Neural progenitor cell (in vitro differentiated cells): Measurements from ENCODE around the gene GOSR2. TPM values are rescaled to one million over a fixed set of nuclear protein-coding genes. Genes with fewer than 3 reads are reported as not detected.

Experiments used
- DNase-seq: peaks from one replicate; pipeline ENCODE4 v3.0.0-alpha.2; 2016; ENCODE audit warnings: low spot score
- H2AFZ ChIP-seq: fragments of 200-600 bp; sonication (generic); replicated peaks from 2 replicates; pipeline ENCODE4 v1.6.1; 2016; ENCODE audit warnings: antibody characterized with exemption
- H3F3A ChIP-seq: fragments of 200-600 bp; sonication (generic); 2 replicates; pipeline ENCODE4 v1.6.1; 2016; ENCODE audit warnings: antibody characterized with exemption, low read depth
- H3K27ac ChIP-seq: fragments of 200-600 bp; sonication (generic); 2 replicates; pipeline ENCODE4 v1.5.1; 2016; ENCODE audit warnings: mild to moderate bottlenecking
- H3K27me3 ChIP-seq: fragments of 200-600 bp; sonication (generic); 2 replicates; pipeline ENCODE4 v1.6.1; 2016; ENCODE audit warnings: mild to moderate bottlenecking, moderate library complexity
- H3K36me3 ChIP-seq: fragments of 200-600 bp; sonication (generic); 2 replicates; pipeline ENCODE4 v1.5.1; 2016
- H3K4me1 ChIP-seq: fragments of 200-600 bp; sonication (generic); 2 replicates; pipeline ENCODE4 v1.6.1; 2016; ENCODE audit warnings: mixed run types
- H3K4me2 ChIP-seq: fragments of 200-600 bp; sonication (generic); 2 replicates; pipeline ENCODE4 v1.6.1; 2016
- H3K4me3 ChIP-seq: fragments of 200-600 bp; sonication (generic); 2 replicates; pipeline ENCODE4 v1.5.1; 2016
- H3K79me2 ChIP-seq: fragments of 200-600 bp; sonication (generic); 2 replicates; pipeline ENCODE4 v1.6.1; 2016; ENCODE audit warnings: low read depth
- H3K9ac ChIP-seq: fragments of 200-600 bp; sonication (generic); 2 replicates; pipeline ENCODE4 v1.6.1; 2016
- H3K9me3 ChIP-seq: fragments of 200-600 bp; sonication (generic); 2 replicates; pipeline ENCODE4 v1.5.1; 2016; ENCODE audit warnings: low read depth
- H4K20me1 ChIP-seq: fragments of 200-600 bp; sonication (generic); 2 replicates; pipeline ENCODE4 v1.6.1; 2016; ENCODE audit warnings: low read depth
- H3K27ac Mint-ChIP-seq: 3 replicates; pipeline ENCODE4 v1.8.0; 2021; ENCODE audit warnings: mixed read lengths
- H3K27me3 Mint-ChIP-seq: 2 replicates; pipeline ENCODE4 v1.8.0; 2022; ENCODE audit warnings: low read depth, mild to moderate bottlenecking, inconsistent platforms, moderate library complexity, mixed read lengths; ENCODE audit not compliant: insufficient read depth
- H3K36me3 Mint-ChIP-seq: 3 replicates; pipeline ENCODE4 v1.8.0; 2021; ENCODE audit warnings: mixed read lengths
- H3K4me1 Mint-ChIP-seq: 3 replicates; pipeline ENCODE4 v1.8.0; 2021; ENCODE audit warnings: mixed read lengths
- H3K4me3 Mint-ChIP-seq: 3 replicates; pipeline ENCODE4 v1.8.0; 2021; ENCODE audit warnings: mild to moderate bottlenecking, moderate library complexity, mixed read lengths
- H3K9me3 Mint-ChIP-seq: 3 replicates; pipeline ENCODE4 v1.8.0; 2020; ENCODE audit warnings: mixed read lengths
- CTCF ChIP-seq: fragments of 200-600 bp; sonication (generic); IDR thresholded peaks from 2 replicates; pipeline ENCODE4 v1.5.1; 2017; ENCODE audit warnings: antibody characterized with exemption, mild to moderate bottlenecking
- EZH2 ChIP-seq: fragments of 200-600 bp; sonication (generic); IDR thresholded peaks from 2 replicates; pipeline ENCODE4 v1.6.1; 2017; ENCODE audit warnings: antibody characterized with exemption, mild to moderate bottlenecking, moderate library complexity
- EZH2phosphoT487 ChIP-seq: fragments of 200-600 bp; sonication (generic); IDR thresholded peaks from 2 replicates; pipeline ENCODE4 v1.6.1; 2017; ENCODE audit warnings: antibody characterized with exemption
- total RNA-seq: library from RNA; depleted of rRNA; stranded (reverse); fragments of >200 nt; gene quantifications from 2 replicates; pipeline ENCODE4 v1.2.3, GENCODE V29; 2015; ENCODE audit warnings: low replicate concordance

Gene GOSR2
- total RNA-seq, 1 donor from 2014 or later = 33.6 TPM

GRCh38 chr17:46935658-46936266 is 12.8 kb downstream of the GOSR2 start:
- Histone ChIP-seq H3F3A (peaks cover 7% of the 10 kb centered on the region), H3K4me3 (no peak overlapping the region), H3K9ac (no peak overlapping the region), H3K36me3 (peaks cover 6% of the 10 kb centered on the region), H3K4me2 (no peak overlapping the region), H2AFZ (no peak overlapping the region), H3K79me2 (no peaks in the 10 kb centered on the region), H3K27ac (no peak overlapping the region), H3K4me1 (no peaks in the 10 kb centered on the region), H3K9me3 (no peaks in the 10 kb centered on the region), H3K27me3 (no peaks in the 10 kb centered on the region), H4K20me1 (peaks cover 11% of the 10 kb centered on the region)
- Mint-ChIP-seq H3K27ac (no peak overlapping the region), H3K4me3 (no peak overlapping the region), H3K4me1 (peaks cover 6% of the 10 kb centered on the region), H3K9me3 (no peaks in the 10 kb centered on the region), H3K36me3 (peaks cover 41% of the 10 kb centered on the region), H3K27me3 (no peaks in the 10 kb centered on the region)
- TF ChIP-seq EZH2phosphoT487 = no peak
- TF ChIP-seq CTCF = no peak
- TF ChIP-seq EZH2 = no peak
- no peak for DNase-seq

DNA sequence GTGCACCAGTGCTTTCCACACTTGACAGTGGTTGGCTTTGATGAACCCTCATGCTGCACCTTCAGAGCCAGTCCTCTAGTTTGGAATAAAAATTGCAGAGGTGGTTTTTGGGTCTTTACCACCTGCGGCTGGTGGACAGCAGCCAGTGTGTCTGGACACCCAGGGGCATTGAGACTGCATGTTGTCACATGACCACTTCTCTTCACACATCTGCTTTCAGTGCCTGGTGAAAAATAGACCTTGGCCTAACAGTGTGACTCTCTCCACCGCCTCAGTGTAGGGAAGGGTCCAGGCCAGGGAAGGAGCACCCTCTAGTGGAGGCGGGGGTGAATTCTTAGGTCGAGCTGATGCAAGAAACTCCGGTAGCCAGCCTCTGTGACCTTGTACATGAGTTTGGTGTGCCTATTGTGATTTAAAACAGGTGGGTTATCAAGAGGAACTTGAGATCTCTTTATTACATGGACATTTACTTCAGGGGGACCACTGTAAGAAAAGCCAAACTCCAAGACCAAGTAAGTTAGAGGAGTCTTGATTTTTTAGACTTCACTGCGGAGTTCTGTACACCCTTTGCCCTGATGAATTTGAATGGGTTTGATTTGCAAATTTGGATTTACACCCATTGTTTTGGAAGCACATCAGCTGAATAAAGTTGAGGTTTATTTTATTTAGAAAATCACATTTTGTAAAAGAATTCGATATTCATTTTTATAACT is 17.9 kb downstream of the GOSR2 start:
- Histone ChIP-seq H3K27me3 (no peaks in the 10 kb centered on the region), H3K27ac (no peak overlapping the region), H3K4me3 (no peak overlapping the region), H4K20me1 (peaks cover 23% of the 10 kb centered on the region), H3F3A (peaks cover 12% of the 10 kb centered on the region), H3K9ac (no peak overlapping the region), H3K4me2 (no peak overlapping the region), H3K9me3 (no peaks in the 10 kb centered on the region), H3K79me2 (no peaks in the 10 kb centered on the region), H3K36me3 (no peaks in the 10 kb centered on the region), H2AFZ (no peak overlapping the region), H3K4me1 (peaks cover 8% of the 10 kb centered on the region)
- Mint-ChIP-seq H3K4me3 (no peak overlapping the region), H3K9me3 (no peaks in the 10 kb centered on the region), H3K36me3 (peaks cover 15% of the 10 kb centered on the region), H3K27me3 (peaks cover 3% of the 10 kb centered on the region), H3K4me1 (peaks cover 26% of the 10 kb centered on the region), H3K27ac (peak overlapping the region; percentile 69)
- TF ChIP-seq CTCF (peak; percentile 79), EZH2 (no peak), EZH2phosphoT487 (no peak)
- peak; percentile 76 for DNase-seq

- peaks cover 12% of the 10 kb centered on the region for H3F3A ChIP-seq
- H3K36me3 ChIP-seq = no peaks in the 10 kb centered on the region
- no peak overlapping the region for H3K9ac ChIP-seq
- H2AFZ ChIP-seq = no peak overlapping the region
- peaks cover 23% of the 10 kb centered on the region for H4K20me1 ChIP-seq
- H3K4me3 ChIP-seq = no peak overlapping the region
- Mint-ChIP-seq H3K27ac (peak overlapping the region; percentile 34), H3K4me1 (peaks cover 35% of the 10 kb centered on the region), H3K9me3 (no peaks in the 10 kb centered on the region), H3K27me3 (peaks cover 5% of the 10 kb centered on the region), H3K36me3 (peaks cover 10% of the 10 kb centered on the region), H3K4me3 (no peak overlapping the region)
- no peaks in the 10 kb centered on the region for H3K27me3 ChIP-seq
- no peaks in the 10 kb centered on the region for H3K79me2 ChIP-seq
- no peaks in the 10 kb centered on the region for H3K9me3 ChIP-seq
- DNase-seq = peak; percentile 86
- peak; percentile 94 for TF ChIP-seq CTCF
- TF ChIP-seq EZH2phosphoT487 = no peak
- no peak for TF ChIP-seq EZH2
- H3K27ac ChIP-seq = no peak overlapping the region
- H3K4me1 ChIP-seq = peaks cover 8% of the 10 kb centered on the region
- H3K4me2 ChIP-seq = peak overlapping the region; percentile 17
Observed at GRCh38 chr17:46942441-46943217, 19.7 kb downstream of the GOSR2 start.
